ENCODE results near the gene LGI1. TPM values are rescaled to one million over a fixed set of nuclear protein-coding genes. Genes with fewer than 3 reads are reported as not detected.

Gene LGI1
- total RNA-seq, 1 experiment from 2014 or later = 1.2 TPM

DNA sequence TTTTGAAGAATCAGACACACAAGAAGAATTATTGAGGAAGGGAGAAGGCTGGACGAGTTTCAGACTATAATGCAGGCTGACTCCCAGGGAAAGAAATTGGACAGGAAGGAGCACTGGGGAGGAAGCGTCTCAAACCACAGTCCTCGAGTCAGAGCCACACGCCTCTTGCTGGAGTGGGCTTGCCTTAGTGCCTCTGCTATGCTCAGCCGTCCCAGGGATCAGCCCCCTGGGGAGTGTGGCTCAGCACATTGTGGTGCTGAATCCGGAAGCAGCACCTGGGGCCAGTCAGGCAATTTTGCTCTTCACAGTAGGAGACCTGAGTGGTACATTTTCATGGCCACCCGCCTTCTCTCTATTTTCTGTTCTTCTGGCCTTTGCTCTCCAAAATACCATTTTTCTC lies 68.6 kb downstream of the LGI1 start:
- H2BK20ac ChIP-seq (ENCODE audit: low read depth, low read length, poor library complexity, severe bottlenecking) = no peak overlapping the region
- Mint-ChIP-seq H3K36me3 (ENCODE audit: insufficient read depth in 1 of 3, low read depth in 3 of 3) (no peaks in the 10 kb centered on the region), H3K4me3 (no peak overlapping the region), H3K27me3 (ENCODE audit: low read depth) (peaks cover 65% of the 10 kb centered on the region), H3K9me3 (peaks cover 0 to 2% of the 10 kb centered on the region in 2 experiments; a peak in 1 of 5 replicates), H3K27ac (no peak overlapping the region), H3K4me1 (peaks cover 8 to 11% of the 10 kb centered on the region in 2 experiments)
- H3K4me2 ChIP-seq (ENCODE audit: insufficient read depth, insufficient read length, low read length) = no peak overlapping the region
- no peaks in the 10 kb centered on the region for H4K20me1 ChIP-seq (ENCODE audit: control insufficient read depth, insufficient read depth, insufficient read length)
- H3T11ph ChIP-seq (ENCODE audit: low read length) = no peak overlapping the region
- H2BK120ac ChIP-seq (ENCODE audit: low read depth, low read length, poor library complexity, severe bottlenecking) = no peak overlapping the region
- no peaks in the 10 kb centered on the region for H3K9me3 ChIP-seq (ENCODE audit: control insufficient read depth, low read depth, low read length)
- H3K4ac ChIP-seq (ENCODE audit: low read depth, low read length) = no peak overlapping the region
- no peak overlapping the region for H2BK12ac ChIP-seq (ENCODE audit: insufficient read length, low read depth, low read length)
- no CpG with 5 or more reads among the region's 7 CpGs for WGBS (ENCODE audit: extremely low coverage, insufficient read length, low lambda C conversion rate)
- no peaks in the 10 kb centered on the region for H3K79me1 ChIP-seq (ENCODE audit: insufficient read depth, low read depth, low read length, poor library complexity, severe bottlenecking)
- no peak overlapping the region for H3K23ac ChIP-seq (ENCODE audit: insufficient read length, low read depth, low read length)
- H3K56ac ChIP-seq (ENCODE audit: insufficient read length, low read depth, low read length) = no peak overlapping the region
- H3K23me2 ChIP-seq (ENCODE audit: insufficient read length, low read depth, low read length, poor library complexity, severe bottlenecking) = no peaks in the 10 kb centered on the region
- H3K9ac ChIP-seq (ENCODE audit: extremely low read depth, insufficient read length, low read length) = no peak overlapping the region
- H3K4me1 ChIP-seq (ENCODE audit: insufficient read depth, low read length) = no peaks in the 10 kb centered on the region
- TF ChIP-seq, protein P1, sequence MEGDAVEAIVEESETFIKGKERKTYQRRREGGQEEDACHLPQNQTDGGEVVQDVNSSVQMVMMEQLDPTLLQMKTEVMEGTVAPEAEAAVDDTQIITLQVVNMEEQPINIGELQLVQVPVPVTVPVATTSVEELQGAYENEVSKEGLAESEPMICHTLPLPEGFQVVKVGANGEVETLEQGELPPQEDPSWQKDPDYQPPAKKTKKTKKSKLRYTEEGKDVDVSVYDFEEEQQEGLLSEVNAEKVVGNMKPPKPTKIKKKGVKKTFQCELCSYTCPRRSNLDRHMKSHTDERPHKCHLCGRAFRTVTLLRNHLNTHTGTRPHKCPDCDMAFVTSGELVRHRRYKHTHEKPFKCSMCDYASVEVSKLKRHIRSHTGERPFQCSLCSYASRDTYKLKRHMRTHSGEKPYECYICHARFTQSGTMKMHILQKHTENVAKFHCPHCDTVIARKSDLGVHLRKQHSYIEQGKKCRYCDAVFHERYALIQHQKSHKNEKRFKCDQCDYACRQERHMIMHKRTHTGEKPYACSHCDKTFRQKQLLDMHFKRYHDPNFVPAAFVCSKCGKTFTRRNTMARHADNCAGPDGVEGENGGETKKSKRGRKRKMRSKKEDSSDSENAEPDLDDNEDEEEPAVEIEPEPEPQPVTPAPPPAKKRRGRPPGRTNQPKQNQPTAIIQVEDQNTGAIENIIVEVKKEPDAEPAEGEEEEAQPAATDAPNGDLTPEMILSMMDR (conservative IDR thresholded peaks at IDR 0.05) = no peak
- H4K91ac ChIP-seq (ENCODE audit: insufficient read length, low read depth, low read length) = no peak overlapping the region
- H3K27me3 ChIP-seq (ENCODE audit: insufficient read depth, low read length) = no peaks in the 10 kb centered on the region
- no peak overlapping the region for H4K8ac ChIP-seq (replicated peaks; ENCODE audit: insufficient read length, low read depth, low read length)
- H4K5ac ChIP-seq (ENCODE audit: insufficient read length, low read depth, low read length) = no peak overlapping the region
- DNase-seq = no peak
- H2AFZ ChIP-seq (ENCODE audit: low read length) = no peak overlapping the region
- H3K27ac ChIP-seq (ENCODE audit: insufficient read length, low read depth, low read length) = no peak overlapping the region
- no peak overlapping the region for H2BK5ac ChIP-seq (ENCODE audit: insufficient read length, low read length)
- H3K18ac ChIP-seq (ENCODE audit: insufficient read length, low read depth, low read length) = no peak overlapping the region
- no peak overlapping the region for H2BK15ac ChIP-seq (ENCODE audit: low read depth, low read length)
- H3K79me2 ChIP-seq (ENCODE audit: insufficient read depth, low read length) = no peaks in the 10 kb centered on the region
- no peak overlapping the region for H3K14ac ChIP-seq (ENCODE audit: insufficient read depth, low read length)
- no peak overlapping the region for H2AK5ac ChIP-seq (ENCODE audit: insufficient read length, low read length)
